ENCODE measurements around the gene FAM168B. TPM values are rescaled to one million over a fixed set of nuclear protein-coding genes. Genes with fewer than 3 reads are reported as not detected.
A peak's percentile ranks its signal among the peaks of the same experiment; 100 is the strongest.

The FAM168B gene
- total RNA-seq, 1 experiment from 2014 or later: 123 TPM

- no peak for DNase-seq (ENCODE audit: low spot score)
Measured at GRCh38 chr2:131026919-131027318, 66.3 kb downstream of the FAM168B start.

- DNase-seq (ENCODE audit: low spot score): no peak
Measured at GRCh38 chr2:131023758-131024157, 69.5 kb downstream of the FAM168B start.

- DNase-seq (ENCODE audit: low spot score): peak; percentile 26
Measured at GRCh38 chr2:131022731-131023130, 70.5 kb downstream of the FAM168B start.

- DNase-seq (ENCODE audit: low spot score): peak; percentile 60
Measured at GRCh38 chr2:131016826-131017741, 76.2 kb downstream of the FAM168B start.

- no peak for DNase-seq (ENCODE audit: low spot score)
Measured at GRCh38 chr2:131015764-131016163, 77.5 kb downstream of the FAM168B start.

- DNase-seq (ENCODE audit: low spot score): no peak
Measured at GRCh38 chr2:131014141-131014540, 79.1 kb downstream of the FAM168B start.

- DNase-seq (ENCODE audit: low spot score): no peak
Measured at GRCh38 chr2:131011486-131011885, 81.8 kb downstream of the FAM168B start.

- no peak for DNase-seq (ENCODE audit: low spot score)
Measured at GRCh38 chr2:131010566-131010965, 82.7 kb downstream of the FAM168B start.

- no peak for DNase-seq (ENCODE audit: low spot score)
Measured at GRCh38 chr2:131009713-131010475, 83.4 kb downstream of the FAM168B start.

- no peak for DNase-seq (ENCODE audit: low spot score)
Measured at GRCh38 chr2:131008967-131009366, 84.3 kb downstream of the FAM168B start.

- no peak for DNase-seq (ENCODE audit: low spot score)
Measured at GRCh38 chr2:131006561-131006960, 86.7 kb downstream of the FAM168B start.

- no peak for DNase-seq (ENCODE audit: low spot score)
Measured at GRCh38 chr2:131005216-131005935, 87.9 kb downstream of the FAM168B start.

- no peak for DNase-seq (ENCODE audit: low spot score)
Measured at GRCh38 chr2:131004446-131005209, 88.6 kb downstream of the FAM168B start.

GRCh38 chr2:130998561-130998960 lies 94.7 kb downstream of the FAM168B start:
- no peak for DNase-seq (ENCODE audit: low spot score)

Other genes with a start within 250 kb of the FAM168B start
- gene PLEKHB2, start 11.9 kb upstream of the FAM168B start, total RNA-seq (2014; rRNA removed; shearing (Covaris generic)): 149 and 159 TPM in 2 replicates
- not detected in 2 replicates for gene POTEE, start 116.1 kb upstream of the FAM168B start, total RNA-seq (2014; rRNA removed; shearing (Covaris generic))

All from A172 (cell line).